Liver (tissue), 9 donors: ENCODE results near the gene FNBP1. TPM values are rescaled to one million over a fixed set of nuclear protein-coding genes. Genes with fewer than 3 reads are reported as not detected.
"Not testable (repeated sequence)": the region's sequence is repeated elsewhere in the genome, so short reads cannot be mapped to it uniquely, and the experiment has no call there.

Source experiments
- DNase-seq: peaks from one replicate; pipeline ENCODE4 v3.0.0-alpha.2; 2017; ENCODE audit warnings: low spot score
- H3K27ac ChIP-seq, 2 donors: one replicate each; pipeline ENCODE4 v1.7.0; 2013; ENCODE audit warnings: inconsistent platforms in 2 of 2, low read length in 2 of 2, control low read depth in 1 of 2, low read depth in 1 of 2, mild to moderate bottlenecking in 1 of 2
- H3K27me3 ChIP-seq, 4 donors: one replicate each; pipeline versions ENCODE4 v1.6.1 to v1.7.0; 2013; ENCODE audit warnings: low read length in 3 of 4, inconsistent platforms in 1 of 4, mild to moderate bottlenecking in 1 of 4, moderate library complexity in 1 of 4; ENCODE audit not compliant: control insufficient read depth in 4 of 4, insufficient read depth in 4 of 4
- H3K36me3 ChIP-seq, 4 donors: one replicate each; pipeline versions ENCODE4 v1.6.1 to v1.7.0; 2013; ENCODE audit warnings: low read length in 3 of 4, mild to moderate bottlenecking in 3 of 4, low read depth in 1 of 4, moderate library complexity in 1 of 4; ENCODE audit not compliant: control insufficient read depth in 4 of 4, insufficient read depth in 3 of 4
- H3K4me1 ChIP-seq, 4 donors: one replicate each; pipeline versions ENCODE4 v1.6.1 to v1.7.0; 2013; ENCODE audit warnings: low read length in 3 of 4, mild to moderate bottlenecking in 3 of 4, moderate library complexity in 1 of 4; ENCODE audit not compliant: control insufficient read depth in 4 of 4, insufficient read depth in 4 of 4
- H3K4me3 ChIP-seq, 3 donors: one replicate each; pipeline versions ENCODE4 v1.6.1 to v1.7.0; 2013; ENCODE audit warnings: low read length in 3 of 3, control low read depth in 1 of 3, low read depth in 1 of 3, mild to moderate bottlenecking in 1 of 3
- H3K9ac ChIP-seq, 2 donors: one replicate each; pipeline ENCODE4 v1.7.0; 2013; ENCODE audit warnings: low read length in 2 of 2, mild to moderate bottlenecking in 2 of 2, moderate library complexity in 2 of 2, control low read depth in 1 of 2, low read depth in 1 of 2
- H3K9me3 ChIP-seq, 4 donors: one replicate each; pipeline versions ENCODE4 v1.6.1 to v1.7.0; 2013; ENCODE audit warnings: low read length in 3 of 4; ENCODE audit not compliant: control insufficient read depth in 4 of 4
- ATF3 ChIP-seq: IDR thresholded peaks from 2 replicates; pipeline ENCODE4 v1.6.1; 2016; ENCODE audit warnings: antibody characterized with exemption
- EGR1 ChIP-seq, 2 donors: IDR thresholded peaks; 2 replicates each; pipeline ENCODE4 v1.6.1; 2016 to 2018; ENCODE audit warnings: antibody characterized with exemption in 2 of 2, low read depth in 2 of 2
- FOXA1 ChIP-seq: IDR thresholded peaks from 2 replicates; pipeline ENCODE4 v1.6.1; 2016; ENCODE audit warnings: antibody characterized with exemption
- FOXA2 ChIP-seq: IDR thresholded peaks from 2 replicates; pipeline ENCODE4 v1.6.1; 2016; ENCODE audit warnings: antibody characterized with exemption
- GABPA ChIP-seq, 2 donors: IDR thresholded peaks in 1 of 2; conservative IDR thresholded peaks in 1 of 2; 2 replicates each; pipeline ENCODE4 v1.6.1; 2016; ENCODE audit warnings: antibody characterized with exemption in 2 of 2, mild to moderate bottlenecking in 1 of 2, moderate library complexity in 1 of 2
- HNF4A ChIP-seq, 2 donors: conservative IDR thresholded peaks; 2 replicates each; pipeline ENCODE4 v1.6.1; 2016; ENCODE audit warnings: antibody characterized with exemption in 2 of 2, mild to moderate bottlenecking in 2 of 2
- HNF4G ChIP-seq: IDR thresholded peaks from 2 replicates; pipeline ENCODE4 v1.6.1; 2016; ENCODE audit warnings: antibody characterized with exemption
- NR2F2 ChIP-seq: IDR thresholded peaks from 2 replicates; pipeline ENCODE4 v1.6.1; 2016; ENCODE audit warnings: antibody characterized with exemption
- RAD21 ChIP-seq, 2 donors: IDR thresholded peaks; 2 replicates each; pipeline ENCODE4 v1.6.1; 2016; ENCODE audit warnings: antibody characterized with exemption in 2 of 2, mild to moderate bottlenecking in 2 of 2
- SP1 ChIP-seq: IDR thresholded peaks from 2 replicates; pipeline ENCODE4 v1.6.1; 2018; ENCODE audit warnings: antibody characterized with exemption, mild to moderate bottlenecking
- TAF1 ChIP-seq: conservative IDR thresholded peaks from 2 replicates; pipeline ENCODE4 v1.6.1; 2016; ENCODE audit warnings: antibody characterized with exemption, mild to moderate bottlenecking
- ZBTB33 ChIP-seq: IDR thresholded peaks from 2 replicates; pipeline ENCODE4 v1.6.1; 2016; ENCODE audit warnings: antibody characterized with exemption
- WGBS: extraction: QIAGEN DNeasy Blood & Tissue Kit; methylation state at CpG from one replicate; pipeline ENCODE4 v1.1.7; 2013; 5-methylcytosine and 5-hydroxymethylcytosine counted together
- polyA plus RNA-seq, 2 donors: library from polyadenylated mRNA; stranded (reverse) in 1 of 2; unstranded in 1 of 2; fragments of 200-250 nt in 1 of 2; fragments of >200 nt in 1 of 2; fragmentation: Nextera tagmentation in 1 of 2; extraction: Ambion mirVana in 1 of 2; gene quantifications; one replicate each; pipeline versions ENCODE4 v1.2.1 to v1.2.3, GENCODE V29; 2013 to 2015
- total RNA-seq, 2 donors: library from RNA; depleted of rRNA; stranded (reverse); fragments of >200 nt; gene quantifications; one replicate each; pipeline ENCODE4 v1.2.3, GENCODE V29; 2014
- TF ChIP-seq, protein P1 (sequence below): IDR thresholded peaks from 2 replicates; pipeline ENCODE4 v1.6.1; 2016; ENCODE audit warnings: antibody characterized with exemption, mild to moderate bottlenecking
- TF ChIP-seq, protein P2 (sequence below): IDR thresholded peaks from 2 replicates; pipeline ENCODE4 v1.6.1; 2016; ENCODE audit warnings: antibody characterized with exemption
- donor health status: healthy.
- donor health status: healthy.
- donor health status: healthy.
- donor health status: healthy.
- donor health status: healthy.

Gene FNBP1
- total and polyA plus RNA-seq, 4 donors = 6.6 to 15.6 (median 12.3) TPM

GRCh38 chr9:129997706-129998105 lies 45.3 kb downstream of the FNBP1 start:
- not testable (repeated sequence) for H3K36me3 ChIP-seq, H3K4me1 ChIP-seq, H3K27ac ChIP-seq, H3K9ac ChIP-seq, H3K27me3 ChIP-seq, H3K4me3 ChIP-seq, DNase-seq, H3K9me3 ChIP-seq
- over 99% methylated on average over 3 of the region's 3 CpGs for WGBS

GRCh38 chr9:129996161-129996830 lies 46.7 kb downstream of the FNBP1 start:
- peak overlapping the region in 1 of 2 donors; percentile 25 for H3K27ac ChIP-seq
- 83% methylated on average over 7 of the region's 7 CpGs for WGBS
- H3K4me3 ChIP-seq = no peak overlapping the region
- no peaks in the 10 kb centered on the region for H3K9me3 ChIP-seq
- peaks cover 0 to 8% (median 1%) of the 10 kb centered on the region in 4 donors for H3K4me1 ChIP-seq
- no peak for DNase-seq
- peaks cover 0 to 4% (median 0%) of the 10 kb centered on the region in 4 donors for H3K36me3 ChIP-seq
- H3K9ac ChIP-seq = peak overlapping the region in 1 of 2 donors; percentile 43
- H3K27me3 ChIP-seq = no peaks in the 10 kb centered on the region
- TF ChIP-seq, protein P1, sequence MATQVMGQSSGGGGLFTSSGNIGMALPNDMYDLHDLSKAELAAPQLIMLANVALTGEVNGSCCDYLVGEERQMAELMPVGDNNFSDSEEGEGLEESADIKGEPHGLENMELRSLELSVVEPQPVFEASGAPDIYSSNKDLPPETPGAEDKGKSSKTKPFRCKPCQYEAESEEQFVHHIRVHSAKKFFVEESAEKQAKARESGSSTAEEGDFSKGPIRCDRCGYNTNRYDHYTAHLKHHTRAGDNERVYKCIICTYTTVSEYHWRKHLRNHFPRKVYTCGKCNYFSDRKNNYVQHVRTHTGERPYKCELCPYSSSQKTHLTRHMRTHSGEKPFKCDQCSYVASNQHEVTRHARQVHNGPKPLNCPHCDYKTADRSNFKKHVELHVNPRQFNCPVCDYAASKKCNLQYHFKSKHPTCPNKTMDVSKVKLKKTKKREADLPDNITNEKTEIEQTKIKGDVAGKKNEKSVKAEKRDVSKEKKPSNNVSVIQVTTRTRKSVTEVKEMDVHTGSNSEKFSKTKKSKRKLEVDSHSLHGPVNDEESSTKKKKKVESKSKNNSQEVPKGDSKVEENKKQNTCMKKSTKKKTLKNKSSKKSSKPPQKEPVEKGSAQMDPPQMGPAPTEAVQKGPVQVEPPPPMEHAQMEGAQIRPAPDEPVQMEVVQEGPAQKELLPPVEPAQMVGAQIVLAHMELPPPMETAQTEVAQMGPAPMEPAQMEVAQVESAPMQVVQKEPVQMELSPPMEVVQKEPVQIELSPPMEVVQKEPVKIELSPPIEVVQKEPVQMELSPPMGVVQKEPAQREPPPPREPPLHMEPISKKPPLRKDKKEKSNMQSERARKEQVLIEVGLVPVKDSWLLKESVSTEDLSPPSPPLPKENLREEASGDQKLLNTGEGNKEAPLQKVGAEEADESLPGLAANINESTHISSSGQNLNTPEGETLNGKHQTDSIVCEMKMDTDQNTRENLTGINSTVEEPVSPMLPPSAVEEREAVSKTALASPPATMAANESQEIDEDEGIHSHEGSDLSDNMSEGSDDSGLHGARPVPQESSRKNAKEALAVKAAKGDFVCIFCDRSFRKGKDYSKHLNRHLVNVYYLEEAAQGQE = no peak
- TF ChIP-seq SP1 (no peak), ATF3 (no peak), RAD21 (IDR thresholded peaks at IDR 0.05) (no peak), FOXA2 (no peak), HNF4A (conservative IDR thresholded peaks at IDR 0.05) (no peak), GABPA (IDR thresholded peaks at IDR 0.05 in 1 of 2, conservative IDR thresholded peaks at IDR 0.05 in 1 of 2) (no peak), HNF4G (no peak), EGR1 (IDR thresholded peaks at IDR 0.05; ENCODE audit: low read depth in 2 of 2) (no peak), FOXA1 (no peak), ZBTB33 (no peak), TAF1 (no peak), NR2F2 (no peak)
- TF ChIP-seq, protein P2, sequence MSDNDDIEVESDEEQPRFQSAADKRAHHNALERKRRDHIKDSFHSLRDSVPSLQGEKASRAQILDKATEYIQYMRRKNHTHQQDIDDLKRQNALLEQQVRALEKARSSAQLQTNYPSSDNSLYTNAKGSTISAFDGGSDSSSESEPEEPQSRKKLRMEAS = no peak
